Measurements from ENCODE around the gene SCAPER.

DNA sequence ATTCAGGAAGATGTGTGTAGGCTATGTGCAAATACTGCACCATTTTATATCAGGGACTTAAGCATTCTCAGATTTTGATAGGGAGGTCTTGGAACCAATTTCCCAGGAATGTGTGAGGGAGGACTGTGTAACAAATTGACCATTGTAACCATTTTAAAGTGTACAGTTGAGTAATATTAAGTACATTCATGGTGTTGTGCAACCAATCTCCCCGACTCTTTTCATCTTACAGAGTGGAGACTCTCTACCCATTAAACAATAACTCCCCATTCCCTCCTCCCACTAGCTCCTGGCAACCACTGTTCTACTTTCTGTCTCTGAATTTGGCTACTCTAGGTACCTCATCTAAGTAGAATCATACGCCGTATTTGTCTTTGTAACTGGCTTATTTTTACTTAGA is 31.5 kb upstream of the SCAPER start:
- TF ChIP-seq POLR2A (IDR thresholded peaks at IDR 0.05; ENCODE audit: low read length) (no peak), GATA1 (IDR thresholded peaks at IDR 0.05; ENCODE audit: low read depth, low read length) (no peak)
